ENCODE measurements around the gene GJB1.
"Not testable (repeated sequence)": the region's sequence is repeated elsewhere in the genome, so short reads cannot be mapped to it uniquely, and the experiment has no call there.

GJB1 gene

GRCh38 chrX:71222929-71223328 is at the start of gene GJB1:
GJB1 (plus strand) TSS chrX:71223224; CDS start chrX:71223708, 484 bp downstream.
- DNase-seq: no peak

- DNase-seq: no peak
Measured at GRCh38 chrX:71173440-71173839, 49.6 kb upstream of the GJB1 start.

GRCh38 chrX:71174795-71175194 is 48.2 kb upstream of the GJB1 start:
- DNase-seq: no peak

- DNase-seq: no peak
Measured at GRCh38 chrX:71175531-71175930, 47.5 kb upstream of the GJB1 start.

GRCh38 chrX:71177327-71177726 is 45.7 kb upstream of the GJB1 start:
- DNase-seq: no peak

- no peak for DNase-seq
Measured at GRCh38 chrX:71178908-71179307, 44.1 kb upstream of the GJB1 start.

GRCh38 chrX:71180579-71181265 is 42.3 kb upstream of the GJB1 start:
- DNase-seq: not testable (repeated sequence)

GRCh38 chrX:71181558-71181909 is 41.5 kb upstream of the GJB1 start:
- DNase-seq: peak; percentile 49

GRCh38 chrX:71181910-71182799 is 40.9 kb upstream of the GJB1 start:
- peak; percentile 87 for DNase-seq

- DNase-seq: no peak
Measured at GRCh38 chrX:71182871-71183270, 40.2 kb upstream of the GJB1 start.

- DNase-seq: no peak
Measured at GRCh38 chrX:71183341-71183740, 39.7 kb upstream of the GJB1 start.

GRCh38 chrX:71184092-71184491 is 38.9 kb upstream of the GJB1 start:
- DNase-seq: no peak

- DNase-seq: no peak
Measured at GRCh38 chrX:71184803-71185495, 38.1 kb upstream of the GJB1 start.

GRCh38 chrX:71191248-71191647 is 31.8 kb upstream of the GJB1 start:
- DNase-seq: no peak

GRCh38 chrX:71195964-71196649 is 26.9 kb upstream of the GJB1 start:
- no peak for DNase-seq

GRCh38 chrX:71198066-71198465 is 25.0 kb upstream of the GJB1 start:
- no peak for DNase-seq

- DNase-seq: no peak
Measured at GRCh38 chrX:71199252-71200008, 23.6 kb upstream of the GJB1 start.

GRCh38 chrX:71210816-71211215 is 12.2 kb upstream of the GJB1 start:
- no peak for DNase-seq

- no peak for DNase-seq
Measured at GRCh38 chrX:71212536-71212935, 10.5 kb upstream of the GJB1 start.

- DNase-seq: no peak
Measured at GRCh38 chrX:71214152-71214551, 8.9 kb upstream of the GJB1 start.

GRCh38 chrX:71214604-71215337 is 8.3 kb upstream of the GJB1 start:
- no peak for DNase-seq
